ENCODE measurements around the gene RRM2. TPM values are rescaled to one million over a fixed set of nuclear protein-coding genes. Genes with fewer than 3 reads are reported as not detected.

The RRM2 gene
- total RNA-seq, 1 experiment from 2014 or later = 163 TPM

GRCh38 chr2:10075101-10075500, 47.4 kb upstream of the RRM2 start:
- Histone ChIP-seq H2BK20ac (ENCODE audit: low read depth, low read length, poor library complexity, severe bottlenecking) (no peak overlapping the region), H3K9ac (ENCODE audit: extremely low read depth, insufficient read length, low read length) (no peak overlapping the region), H3K23me2 (ENCODE audit: insufficient read length, low read depth, low read length, poor library complexity, severe bottlenecking) (no peaks in the 10 kb centered on the region), H3K4me1 (ENCODE audit: insufficient read depth, low read length) (no peaks in the 10 kb centered on the region), H3K79me1 (ENCODE audit: insufficient read depth, low read depth, low read length, poor library complexity, severe bottlenecking) (no peaks in the 10 kb centered on the region), H2BK15ac (ENCODE audit: low read depth, low read length) (no peak overlapping the region), H3T11ph (ENCODE audit: low read length) (no peak overlapping the region), H4K8ac (replicated peaks; ENCODE audit: insufficient read length, low read depth, low read length) (no peak overlapping the region), H3K27ac (ENCODE audit: insufficient read length, low read depth, low read length) (no peak overlapping the region), H2AK5ac (ENCODE audit: insufficient read length, low read length) (no peak overlapping the region), H3K79me2 (ENCODE audit: insufficient read depth, low read length) (no peaks in the 10 kb centered on the region; the same call in 1 of the 2 replicates), H3K14ac (ENCODE audit: insufficient read depth, low read length) (no peak overlapping the region), H3K18ac (ENCODE audit: insufficient read length, low read depth, low read length) (no peak overlapping the region), H3K56ac (ENCODE audit: insufficient read length, low read depth, low read length) (no peak overlapping the region), H3K27me3 (ENCODE audit: insufficient read depth, low read length) (peaks cover 9% of the 10 kb centered on the region; the same call in 1 of the 2 replicates), H2BK5ac (ENCODE audit: insufficient read length, low read length) (no peak overlapping the region), H4K91ac (ENCODE audit: insufficient read length, low read depth, low read length) (no peak overlapping the region), H3K4me2 (ENCODE audit: insufficient read depth, insufficient read length, low read length) (no peak overlapping the region), H3K4ac (ENCODE audit: low read depth, low read length) (no peak overlapping the region), H2AFZ (ENCODE audit: low read length) (no peak overlapping the region), H3K23ac (ENCODE audit: insufficient read length, low read depth, low read length) (no peak overlapping the region), H2BK12ac (ENCODE audit: insufficient read length, low read depth, low read length) (no peak overlapping the region), H4K5ac (ENCODE audit: insufficient read length, low read depth, low read length) (no peak overlapping the region), H4K20me1 (ENCODE audit: control insufficient read depth, insufficient read depth, insufficient read length) (no peaks in the 10 kb centered on the region), H2BK120ac (ENCODE audit: low read depth, low read length, poor library complexity, severe bottlenecking) (no peak overlapping the region), H3K9me3 (ENCODE audit: control insufficient read depth, low read depth, low read length) (no peaks in the 10 kb centered on the region)
- Mint-ChIP-seq H3K4me3 (no peak overlapping the region), H3K9me3 (no peaks in the 10 kb centered on the region; a peak in 1 of 5 replicates), H3K27ac (no peak overlapping the region), H3K4me1 (peaks cover 16 to 41% of the 10 kb centered on the region in 2 experiments), H3K27me3 (ENCODE audit: low read depth) (peaks cover 53% of the 10 kb centered on the region), H3K36me3 (ENCODE audit: insufficient read depth in 1 of 3, low read depth in 3 of 3) (no peaks in the 10 kb centered on the region)
- no peak for TF ChIP-seq CTCF (conservative IDR thresholded peaks at IDR 0.05)
- WGBS (ENCODE audit: extremely low coverage, insufficient read length, low lambda C conversion rate) = no CpG with 5 or more reads among the region's 13 CpGs
- no peak for DNase-seq
